Gastrocnemius medialis (tissue), 4 donors: ENCODE data around the gene ACVR1B.

Source experiments
- POLR2A ChIP-seq, 2 donors: fragments of 450-650 bp; IDR thresholded peaks; one replicate each; pipeline ENCODE4 v1.6.1; 2017; ENCODE audit warnings: antibody characterized with exemption in 2 of 2, mild to moderate bottlenecking in 2 of 2, moderate library complexity in 2 of 2
- TF ChIP-seq, protein P1 (sequence below), 5 experiments: fragments of 450-650 bp in 3 of 5; fragments of 200-600 bp in 2 of 5; sonication (generic) in 2 of 5; IDR thresholded peaks in 4 of 5; conservative IDR thresholded peaks in 1 of 5; 1 replicate in 4 of 5; 2 replicates in 1 of 5; pipeline ENCODE4 v1.5.1; 2016 to 2019; ENCODE audit warnings: antibody characterized with exemption in 5 of 5, mild to moderate bottlenecking in 3 of 5, moderate library complexity in 3 of 5

DNA sequence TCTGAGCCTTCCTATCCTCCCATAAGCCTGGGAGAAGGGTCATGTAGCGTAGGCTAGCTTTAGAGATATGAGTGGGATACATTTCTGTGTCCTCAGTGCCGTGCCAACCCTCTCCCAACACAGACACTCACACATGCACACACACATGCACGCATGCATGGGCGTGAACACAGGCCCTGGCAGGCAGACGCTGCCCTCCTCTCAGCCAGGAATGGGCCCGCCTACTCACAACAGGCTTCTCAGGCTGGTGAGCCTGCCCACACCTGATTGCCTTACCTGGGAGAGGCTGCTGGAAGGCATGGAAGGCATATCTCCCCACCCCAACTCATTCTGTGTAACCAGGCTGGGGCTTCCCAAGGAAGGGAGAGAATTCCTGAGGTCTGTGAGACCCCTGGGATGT is 12.8 kb upstream of the ACVR1B start:
- TF ChIP-seq, protein P1, sequence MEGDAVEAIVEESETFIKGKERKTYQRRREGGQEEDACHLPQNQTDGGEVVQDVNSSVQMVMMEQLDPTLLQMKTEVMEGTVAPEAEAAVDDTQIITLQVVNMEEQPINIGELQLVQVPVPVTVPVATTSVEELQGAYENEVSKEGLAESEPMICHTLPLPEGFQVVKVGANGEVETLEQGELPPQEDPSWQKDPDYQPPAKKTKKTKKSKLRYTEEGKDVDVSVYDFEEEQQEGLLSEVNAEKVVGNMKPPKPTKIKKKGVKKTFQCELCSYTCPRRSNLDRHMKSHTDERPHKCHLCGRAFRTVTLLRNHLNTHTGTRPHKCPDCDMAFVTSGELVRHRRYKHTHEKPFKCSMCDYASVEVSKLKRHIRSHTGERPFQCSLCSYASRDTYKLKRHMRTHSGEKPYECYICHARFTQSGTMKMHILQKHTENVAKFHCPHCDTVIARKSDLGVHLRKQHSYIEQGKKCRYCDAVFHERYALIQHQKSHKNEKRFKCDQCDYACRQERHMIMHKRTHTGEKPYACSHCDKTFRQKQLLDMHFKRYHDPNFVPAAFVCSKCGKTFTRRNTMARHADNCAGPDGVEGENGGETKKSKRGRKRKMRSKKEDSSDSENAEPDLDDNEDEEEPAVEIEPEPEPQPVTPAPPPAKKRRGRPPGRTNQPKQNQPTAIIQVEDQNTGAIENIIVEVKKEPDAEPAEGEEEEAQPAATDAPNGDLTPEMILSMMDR (IDR thresholded peaks at IDR 0.05 in 4 of 5, conservative IDR thresholded peaks at IDR 0.05 in 1 of 5), result no peak
- no peak for TF ChIP-seq POLR2A (IDR thresholded peaks at IDR 0.05)
